ENCODE measurements around the gene ERFE. TPM values are rescaled to one million over a fixed set of nuclear protein-coding genes. Genes with fewer than 3 reads are reported as not detected.

ERFE gene
- total RNA-seq, 1 donor from 2014 or later, result 1.3 TPM

GRCh38 chr2:238163481-238164198 lies 4.9 kb downstream of the ERFE start:
- Mint-ChIP-seq H3K36me3 (ENCODE audit: insufficient read depth) (peaks cover 5% of the 10 kb centered on the region), H3K9me3 (ENCODE audit: low read depth) (no peaks in the 10 kb centered on the region), H3K4me3 (ENCODE audit: low read depth) (no peak overlapping the region), H3K27ac (no peak overlapping the region), H3K27me3 (peaks cover 51% of the 10 kb centered on the region), H3K4me1 (ENCODE audit: low read depth) (peaks cover 3% of the 10 kb centered on the region)
- no peak for TF ChIP-seq CTCF (IDR thresholded peaks at IDR 0.05; ENCODE audit: unreplicated experiment)
- DNase-seq (ENCODE audit: low spot score, unreplicated experiment), result no peak

- Mint-ChIP-seq H3K4me3 (ENCODE audit: low read depth) (peak overlapping the region; percentile 26), H3K36me3 (ENCODE audit: insufficient read depth) (peaks cover 5% of the 10 kb centered on the region)
These were observed 6.1 kb downstream of the ERFE start for GRCh38 chr2:238164906-238165287.

DNA sequence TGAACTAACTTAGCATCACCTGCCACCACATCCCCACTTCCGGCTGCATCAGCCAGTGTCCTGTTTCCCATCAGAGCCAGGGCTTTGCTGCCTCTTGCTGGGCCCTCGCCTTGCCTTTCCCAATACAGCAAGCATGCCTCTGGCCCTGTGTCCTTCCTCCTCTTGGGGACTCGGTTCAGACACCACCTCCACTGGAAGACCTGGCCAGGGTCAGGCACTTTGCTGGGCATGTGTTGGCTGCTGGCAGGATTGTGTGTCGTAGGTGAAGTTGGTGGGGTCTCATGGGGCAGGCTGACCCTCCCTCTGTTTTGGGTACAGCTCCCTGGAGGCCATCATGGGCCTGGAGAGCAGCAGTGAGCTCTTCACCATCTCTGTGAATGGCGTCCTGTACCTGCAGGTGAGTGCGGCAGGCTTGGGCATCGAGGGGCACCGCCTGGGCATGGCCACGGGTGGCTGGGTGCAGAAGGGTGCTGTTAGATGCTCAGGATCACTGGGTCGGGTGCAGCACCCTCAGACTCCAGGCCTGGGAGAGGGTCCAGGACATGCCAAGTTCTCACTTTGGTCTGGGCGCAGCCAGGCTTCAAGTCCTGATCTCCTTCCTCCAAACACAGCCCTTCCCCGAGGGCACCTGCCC lies 6.6 kb downstream of the ERFE start:
- Mint-ChIP-seq H3K9me3 (ENCODE audit: low read depth) (no peaks in the 10 kb centered on the region), H3K4me3 (ENCODE audit: low read depth) (no peak overlapping the region), H3K27me3 (peaks cover 39% of the 10 kb centered on the region), H3K4me1 (ENCODE audit: low read depth) (no peaks in the 10 kb centered on the region), H3K36me3 (ENCODE audit: insufficient read depth) (peaks cover 5% of the 10 kb centered on the region), H3K27ac (no peak overlapping the region)
- DNase-seq (ENCODE audit: low spot score, unreplicated experiment), result no peak
- TF ChIP-seq CTCF (IDR thresholded peaks at IDR 0.05; ENCODE audit: unreplicated experiment), result no peak

More at GRCh38 chr2:238164906-238165287, 6.1 kb downstream of the ERFE start:
- H3K9me3 Mint-ChIP-seq (ENCODE audit: low read depth), result no peaks in the 10 kb centered on the region
- H3K4me1 Mint-ChIP-seq (ENCODE audit: low read depth), result no peaks in the 10 kb centered on the region
- peaks cover 43% of the 10 kb centered on the region for H3K27me3 Mint-ChIP-seq
- DNase-seq (ENCODE audit: low spot score, unreplicated experiment), result no peak
- TF ChIP-seq CTCF (IDR thresholded peaks at IDR 0.05; ENCODE audit: unreplicated experiment), result no peak
- no peak overlapping the region for H3K27ac Mint-ChIP-seq

DNA sequence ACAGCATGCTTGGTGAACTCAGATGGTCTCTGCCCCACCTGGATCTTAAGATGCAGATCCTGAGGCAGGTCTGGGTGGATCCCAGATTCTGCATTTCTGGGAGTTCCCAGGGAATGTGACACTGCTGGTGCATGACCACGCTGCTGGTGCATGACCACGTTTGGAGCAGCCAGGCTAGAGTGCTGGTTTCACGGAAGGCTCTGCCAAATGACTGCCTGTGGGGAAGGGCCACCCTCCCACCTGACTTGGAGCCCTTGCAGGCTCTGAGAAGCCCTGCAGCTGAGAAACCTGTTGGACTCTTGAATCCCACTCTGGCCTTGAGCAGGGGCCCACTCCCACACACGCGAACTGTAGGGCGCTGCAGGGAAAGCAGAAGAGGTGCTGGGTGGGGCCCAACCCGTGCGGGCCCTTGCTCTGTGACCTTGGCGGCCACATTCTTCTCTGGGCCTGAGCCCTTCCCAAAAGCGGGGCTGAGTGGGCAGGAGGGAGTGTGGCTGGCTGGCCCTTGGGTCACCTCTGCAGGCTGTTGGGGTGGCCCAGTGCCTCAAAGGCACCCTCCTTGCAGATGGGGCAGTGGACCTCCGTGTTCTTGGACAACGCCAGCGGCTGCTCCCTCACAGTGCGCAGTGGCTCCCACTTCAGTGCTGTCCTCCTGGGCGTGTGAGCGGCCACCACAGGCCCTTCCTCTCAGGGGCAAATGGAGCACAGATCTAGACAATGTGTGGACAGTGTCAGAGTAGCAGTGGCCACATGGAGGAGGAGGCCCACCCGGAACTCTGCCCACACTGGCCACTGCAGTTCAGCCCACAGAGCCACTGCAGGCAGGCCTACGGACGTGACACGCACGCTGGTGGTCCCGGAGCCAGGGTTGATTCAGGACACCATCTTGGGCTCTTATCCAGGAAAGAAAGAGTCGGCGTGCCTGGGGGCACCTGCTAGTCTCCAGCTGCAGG lies 7.9 kb downstream of the ERFE start:
- H3K36me3 Mint-ChIP-seq (ENCODE audit: insufficient read depth), result peaks cover 9% of the 10 kb centered on the region
- H3K4me3 Mint-ChIP-seq (ENCODE audit: low read depth), result no peak overlapping the region
- H3K27me3 Mint-ChIP-seq, result peaks cover 32% of the 10 kb centered on the region
- TF ChIP-seq CTCF (IDR thresholded peaks at IDR 0.05; ENCODE audit: unreplicated experiment), result no peak
- no peaks in the 10 kb centered on the region for H3K4me1 Mint-ChIP-seq (ENCODE audit: low read depth)
- no peaks in the 10 kb centered on the region for H3K9me3 Mint-ChIP-seq (ENCODE audit: low read depth)
- no peak overlapping the region for H3K27ac Mint-ChIP-seq
- no peak for DNase-seq (ENCODE audit: low spot score, unreplicated experiment)

DNA sequence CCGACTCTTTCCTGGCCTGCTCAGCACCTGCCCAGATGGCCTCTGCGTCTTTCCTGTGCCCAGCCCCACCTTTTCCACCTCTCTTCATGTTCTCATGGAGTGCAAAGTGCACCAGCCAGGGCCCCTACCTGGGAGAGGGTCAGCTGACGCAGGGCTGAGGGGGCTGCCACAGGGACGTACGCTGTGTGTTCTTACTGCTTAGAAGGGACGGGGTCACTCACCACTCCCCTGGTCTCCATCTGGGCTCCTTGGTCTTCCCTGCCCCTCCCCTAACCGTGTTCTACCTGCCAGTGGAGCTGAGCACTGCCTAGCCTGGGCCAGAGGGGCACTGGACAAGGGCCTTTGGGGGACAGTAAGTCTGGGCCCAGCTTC lies 8.6 kb downstream of the ERFE start:
- H3K9me3 Mint-ChIP-seq (ENCODE audit: low read depth), result no peaks in the 10 kb centered on the region
- H3K4me1 Mint-ChIP-seq (ENCODE audit: low read depth), result no peaks in the 10 kb centered on the region
- no peak overlapping the region for H3K27ac Mint-ChIP-seq
- TF ChIP-seq CTCF (IDR thresholded peaks at IDR 0.05; ENCODE audit: unreplicated experiment), result no peak
- no peak for DNase-seq (ENCODE audit: low spot score, unreplicated experiment)
- peaks cover 25% of the 10 kb centered on the region for H3K27me3 Mint-ChIP-seq
- peaks cover 10% of the 10 kb centered on the region for H3K36me3 Mint-ChIP-seq (ENCODE audit: insufficient read depth)
- no peak overlapping the region for H3K4me3 Mint-ChIP-seq (ENCODE audit: low read depth)
